HG03064 (cell line): ENCODE measurements around the gene KDM4C.

Experiments
- ATAC-seq: cut with Tn5 transposase; IDR thresholded peaks from one replicate; pipeline ENCODE4 v1.9.1; 2021; ENCODE audit warnings: low read depth; ENCODE audit not compliant: unreplicated experiment

Gene KDM4C

DNA sequence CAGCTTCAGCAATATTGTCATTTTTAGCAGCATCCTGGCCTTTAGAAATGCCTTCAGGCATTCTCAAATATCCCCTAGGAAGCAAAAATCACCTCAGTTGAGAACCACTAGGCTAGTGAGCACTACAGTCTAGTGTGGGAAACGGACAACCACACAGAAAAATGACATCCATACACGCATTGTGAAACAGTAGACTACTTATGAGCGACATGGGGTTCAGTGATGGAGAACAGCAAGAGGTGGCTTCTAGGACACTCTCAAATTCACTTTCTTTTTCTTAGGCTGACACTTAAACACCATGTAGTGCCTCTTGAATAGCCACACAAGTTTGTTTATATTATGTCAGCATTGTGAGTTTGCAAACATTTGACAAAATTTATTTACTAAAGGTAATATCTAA lies 203.0 kb downstream of the KDM4C start:
- peak; percentile 92 for ATAC-seq

DNA sequence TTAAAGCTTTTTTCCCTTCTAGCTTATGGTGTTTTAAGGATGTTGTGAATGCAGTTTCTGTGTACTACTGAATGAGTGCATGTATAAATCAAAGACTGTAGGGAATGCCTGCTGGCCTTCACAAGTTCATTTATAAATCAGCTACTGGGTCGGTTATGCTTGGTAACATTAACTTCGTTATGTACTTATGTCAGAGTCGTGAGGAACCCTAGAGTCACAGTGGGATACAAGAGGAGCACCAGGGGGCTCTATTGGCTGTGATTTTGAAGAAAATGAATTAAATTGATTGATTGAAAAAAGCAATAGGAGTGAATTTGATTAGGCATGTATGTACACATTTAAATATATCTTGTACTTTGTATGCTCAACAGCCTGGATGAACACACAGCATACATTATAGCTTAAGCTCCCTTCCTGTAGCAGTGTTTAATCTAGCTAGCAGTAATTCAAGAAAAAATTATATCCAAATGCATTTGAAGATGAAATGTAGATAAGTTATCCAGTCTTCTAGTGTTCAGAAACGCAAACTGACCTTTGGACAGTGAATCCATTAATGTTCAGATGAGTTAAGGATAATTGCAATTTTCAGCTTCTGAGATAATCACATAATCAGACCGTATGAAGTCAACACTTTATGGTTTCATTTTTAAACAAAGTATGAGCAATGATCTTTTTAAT lies 204.2 kb downstream of the KDM4C start:
- ATAC-seq = no peak

DNA sequence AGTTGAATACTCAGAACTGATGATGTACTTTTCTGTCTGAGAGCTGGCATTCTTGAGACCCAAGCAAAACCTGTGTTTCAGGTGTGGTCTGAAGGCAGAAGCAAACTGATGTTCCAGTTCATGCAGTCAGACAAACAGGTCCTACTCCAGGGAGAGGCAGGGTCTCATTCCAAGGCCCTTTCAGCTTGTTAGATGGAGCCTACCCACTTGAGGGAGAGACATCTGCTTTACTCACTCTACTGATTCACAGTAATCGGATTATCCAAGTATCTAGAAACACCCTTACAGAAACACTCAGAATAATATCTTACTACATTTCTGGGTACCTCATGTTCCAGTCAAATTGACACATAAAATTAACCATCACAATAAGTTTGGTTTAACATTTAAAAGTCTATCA lies 207.8 kb downstream of the KDM4C start:
- no peak for ATAC-seq

DNA sequence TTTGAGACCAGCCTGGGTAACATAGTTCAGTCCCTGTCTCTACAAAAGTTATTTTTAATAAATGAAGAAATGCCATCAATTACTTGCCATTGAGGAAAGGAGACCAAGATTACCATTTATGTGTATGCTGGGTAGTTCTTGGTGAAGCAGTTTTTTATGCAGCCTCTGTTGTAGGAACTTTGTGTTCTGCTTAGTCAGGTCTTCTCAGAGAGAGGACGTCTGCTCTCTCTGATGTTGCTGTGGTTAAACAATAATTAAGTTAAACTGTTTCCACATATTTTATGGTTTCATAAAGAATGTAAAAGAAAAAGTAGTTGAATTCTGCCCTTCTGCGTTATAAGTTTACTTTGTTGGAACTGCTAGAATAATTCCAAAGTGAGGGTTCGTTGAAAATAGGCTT lies 210.5 kb downstream of the KDM4C start:
- ATAC-seq = no peak

DNA sequence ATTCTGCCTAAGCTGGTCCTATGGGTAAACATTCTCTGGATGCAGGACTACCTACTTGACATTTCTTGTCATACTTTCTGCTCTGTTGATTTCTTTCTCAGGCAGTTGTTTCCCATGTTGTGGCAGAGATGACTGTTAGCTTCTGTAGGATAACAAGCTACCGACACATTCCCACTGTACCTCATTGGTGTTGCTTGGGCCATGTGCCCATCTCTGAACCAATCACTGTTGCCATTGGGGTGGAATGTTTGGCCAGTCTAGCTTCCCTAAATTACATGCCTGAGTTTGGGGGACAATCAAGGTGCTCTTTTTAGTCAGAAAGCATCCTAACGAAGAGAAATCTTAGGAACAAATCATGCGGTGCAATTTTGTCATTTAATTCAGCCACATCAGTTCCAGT lies 212.0 kb downstream of the KDM4C start:
- ATAC-seq = no peak

DNA sequence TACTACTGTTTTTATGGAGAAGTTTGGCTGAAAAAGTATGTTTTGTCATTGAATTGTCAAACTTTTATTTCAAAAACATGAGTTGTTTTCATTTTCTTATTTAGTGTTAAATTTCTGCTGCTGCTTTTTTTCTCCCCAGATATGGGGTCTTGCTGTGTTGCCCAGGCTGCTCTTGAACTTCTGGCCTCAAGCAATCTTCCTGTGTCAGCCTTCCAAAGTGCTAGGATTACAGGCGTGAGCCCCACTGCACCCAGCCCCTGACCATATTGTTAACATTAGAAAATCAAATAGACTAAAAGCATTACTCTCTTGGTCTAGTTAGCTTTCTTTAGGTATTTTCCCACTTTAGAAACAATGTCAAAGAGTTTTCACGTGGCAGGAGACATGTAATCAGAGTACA lies 215.3 kb downstream of the KDM4C start:
- ATAC-seq = peak; percentile 10

DNA sequence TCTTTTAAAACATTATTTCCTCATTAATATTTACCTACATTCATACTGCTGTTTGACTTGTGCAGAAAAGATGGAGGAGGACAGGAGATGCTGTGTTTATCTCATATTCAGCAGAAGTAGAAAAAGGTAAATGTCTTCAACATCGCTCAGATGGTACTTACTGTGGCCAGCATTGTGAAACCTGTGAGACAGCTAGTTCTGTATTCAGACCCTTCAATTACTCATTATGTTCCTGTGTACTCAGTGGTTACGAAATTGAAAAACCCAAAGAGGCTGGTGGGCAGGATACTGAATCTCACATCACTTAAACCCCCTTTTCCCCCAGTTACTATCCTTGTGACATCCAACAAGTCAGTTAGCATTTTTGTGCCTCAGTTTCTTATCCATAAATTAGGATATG lies 216.0 kb downstream of the KDM4C start:
- ATAC-seq = peak; percentile 98

DNA sequence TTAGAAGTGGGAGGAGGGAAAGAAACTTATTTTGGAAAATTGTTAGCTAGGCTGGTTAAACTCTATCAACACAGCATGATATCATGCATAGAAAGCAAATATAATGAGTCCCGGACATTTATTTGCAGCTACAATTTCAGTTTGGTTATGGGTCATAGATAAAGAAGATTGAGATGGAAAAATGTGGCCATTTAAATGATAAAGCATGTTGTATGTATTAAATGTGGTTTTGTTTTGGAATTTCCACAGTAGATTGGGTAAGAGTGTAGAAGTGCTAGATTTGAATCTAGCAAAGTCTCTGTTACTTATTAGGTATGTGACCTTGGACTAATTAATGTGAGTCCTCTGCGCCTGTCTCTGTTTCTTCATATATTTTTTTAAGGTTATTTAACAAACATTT lies 217.4 kb downstream of the KDM4C start:
- no peak for ATAC-seq

DNA sequence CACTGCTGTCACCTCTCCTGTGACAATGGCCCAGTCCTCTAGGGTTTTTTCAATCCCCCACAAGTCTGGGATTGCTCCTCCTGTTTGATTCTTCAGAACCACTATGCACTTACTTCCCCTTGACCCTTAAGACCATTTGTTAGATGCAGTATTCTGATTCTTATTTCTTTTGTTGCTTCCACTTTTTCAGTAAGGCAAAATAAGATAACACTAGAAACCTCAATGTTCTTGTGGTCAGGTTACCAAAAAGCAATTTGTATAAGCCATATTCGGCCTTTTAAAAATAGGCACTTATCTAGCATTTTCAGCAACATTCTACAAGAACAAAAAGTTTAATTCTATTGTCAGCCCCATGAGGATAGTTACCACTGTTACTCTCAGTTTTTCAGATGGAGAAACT lies 220.0 kb downstream of the KDM4C start:
- no peak for ATAC-seq

DNA sequence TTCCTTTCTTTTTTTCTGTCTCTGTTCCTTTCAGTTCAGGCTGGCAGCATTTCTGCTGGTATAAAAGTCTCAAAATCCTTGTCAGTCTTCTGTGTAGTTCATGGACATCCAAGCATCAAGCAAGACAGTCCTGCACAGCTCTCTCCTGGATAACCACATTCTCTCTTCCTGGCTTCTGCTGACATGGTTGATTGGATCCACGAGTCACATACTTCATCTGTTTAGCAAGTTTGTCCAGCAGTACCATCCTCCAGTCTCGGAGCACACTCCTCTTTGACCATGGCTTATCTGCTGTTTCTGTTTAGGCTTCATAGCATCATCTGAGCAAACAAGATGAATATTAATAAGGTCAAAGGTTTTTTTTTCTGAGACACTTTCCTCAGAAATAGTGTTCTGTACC lies 220.8 kb downstream of the KDM4C start:
- no peak for ATAC-seq

DNA sequence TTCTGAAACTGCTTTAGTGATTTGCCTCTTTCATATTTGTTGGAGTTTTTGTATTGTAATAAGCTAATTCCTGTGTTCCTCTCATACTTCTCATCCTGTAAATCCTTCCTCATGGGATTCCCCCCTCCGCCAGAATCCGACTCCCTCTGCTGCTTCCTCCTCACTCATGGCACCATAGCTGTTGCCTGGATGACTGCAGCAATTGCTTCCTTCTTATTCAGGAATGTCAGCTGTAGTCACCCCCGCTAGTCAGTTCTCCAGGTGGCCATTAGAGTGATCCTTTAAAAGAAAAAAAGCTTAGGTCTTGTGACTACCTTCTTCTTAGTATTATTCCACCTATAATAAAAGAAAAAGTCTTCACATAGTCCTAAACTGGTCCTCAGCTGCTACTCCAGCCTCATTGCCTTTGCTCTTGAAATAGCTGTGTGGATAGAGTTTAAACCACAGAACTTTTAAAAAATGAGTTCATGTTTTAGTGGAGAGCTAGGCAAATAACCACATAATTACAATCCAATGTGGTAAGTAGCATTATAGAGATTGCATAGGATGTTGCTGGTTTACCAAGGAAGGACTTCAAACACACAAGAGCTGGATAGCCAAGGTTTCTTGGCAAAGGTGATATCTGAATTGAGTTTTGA lies 227.3 kb downstream of the KDM4C start:
- ATAC-seq = no peak

DNA sequence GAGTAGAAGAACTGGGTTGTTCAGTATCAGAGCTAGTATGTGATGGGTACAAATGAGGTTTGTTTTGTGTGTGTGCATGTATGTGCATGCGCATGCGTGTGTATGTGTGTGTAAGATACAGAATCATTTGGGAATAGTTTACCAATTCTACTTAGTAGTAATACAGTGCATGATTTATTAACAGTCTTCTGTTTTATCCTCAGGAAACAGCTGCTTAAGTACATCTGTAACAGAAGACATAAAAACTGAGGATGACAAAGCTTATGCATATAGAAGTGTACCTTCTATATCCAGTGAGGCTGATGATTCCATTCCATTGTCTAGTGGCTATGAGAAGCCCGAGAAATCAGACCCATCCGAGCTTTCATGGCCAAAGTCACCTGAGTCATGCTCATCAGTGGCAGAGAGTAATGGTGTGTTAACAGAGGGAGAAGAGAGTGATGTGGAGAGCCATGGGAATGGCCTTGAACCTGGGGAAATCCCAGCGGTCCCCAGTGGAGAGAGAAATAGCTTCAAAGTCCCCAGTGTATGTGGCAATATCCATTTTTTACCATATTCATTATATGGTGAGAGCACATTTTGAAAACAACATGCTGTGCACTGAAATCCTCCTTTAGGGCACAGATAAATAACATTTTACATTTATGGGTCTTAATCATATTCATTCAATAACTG lies 228.5 kb downstream of the KDM4C start:
- ATAC-seq = no peak

DNA sequence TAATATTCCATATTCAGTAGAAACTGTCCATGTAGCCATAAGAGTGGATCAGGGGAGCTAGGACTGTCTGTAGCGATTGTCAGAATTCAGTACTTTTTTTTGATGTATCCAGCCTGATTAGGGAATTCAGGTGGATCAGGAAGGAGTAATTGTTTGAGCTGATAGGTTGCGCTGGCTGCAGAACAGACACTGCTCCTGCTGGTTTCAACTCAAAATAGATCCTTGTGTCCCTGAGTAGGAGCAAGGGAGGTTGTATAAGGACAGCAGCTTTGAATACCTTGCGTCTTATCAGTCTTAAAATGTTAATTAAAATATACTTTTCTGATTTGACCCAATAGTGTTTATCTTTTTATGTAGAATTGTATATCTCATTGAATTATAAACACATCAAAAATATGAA lies 229.6 kb downstream of the KDM4C start:
- no peak for ATAC-seq

DNA sequence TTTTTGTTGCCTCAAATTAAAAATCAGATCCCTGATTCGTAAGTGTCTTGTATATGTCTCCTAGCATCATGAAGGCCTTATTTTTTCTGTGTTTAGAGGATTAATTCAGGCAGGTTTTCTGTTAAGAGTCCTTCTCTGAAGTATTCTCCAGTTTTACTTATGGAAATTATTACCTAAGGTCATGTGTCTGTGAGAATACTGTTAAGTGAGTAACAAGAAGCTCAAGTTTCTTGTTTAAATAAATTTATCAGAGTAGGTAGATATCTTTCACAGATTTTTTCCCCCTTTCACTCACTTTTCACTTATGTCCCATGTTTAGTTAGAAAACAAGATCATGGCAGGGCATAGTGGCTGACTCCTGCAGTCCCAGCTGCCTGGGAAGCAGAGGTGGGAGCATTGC lies 233.6 kb downstream of the KDM4C start:
- ATAC-seq = no peak

DNA sequence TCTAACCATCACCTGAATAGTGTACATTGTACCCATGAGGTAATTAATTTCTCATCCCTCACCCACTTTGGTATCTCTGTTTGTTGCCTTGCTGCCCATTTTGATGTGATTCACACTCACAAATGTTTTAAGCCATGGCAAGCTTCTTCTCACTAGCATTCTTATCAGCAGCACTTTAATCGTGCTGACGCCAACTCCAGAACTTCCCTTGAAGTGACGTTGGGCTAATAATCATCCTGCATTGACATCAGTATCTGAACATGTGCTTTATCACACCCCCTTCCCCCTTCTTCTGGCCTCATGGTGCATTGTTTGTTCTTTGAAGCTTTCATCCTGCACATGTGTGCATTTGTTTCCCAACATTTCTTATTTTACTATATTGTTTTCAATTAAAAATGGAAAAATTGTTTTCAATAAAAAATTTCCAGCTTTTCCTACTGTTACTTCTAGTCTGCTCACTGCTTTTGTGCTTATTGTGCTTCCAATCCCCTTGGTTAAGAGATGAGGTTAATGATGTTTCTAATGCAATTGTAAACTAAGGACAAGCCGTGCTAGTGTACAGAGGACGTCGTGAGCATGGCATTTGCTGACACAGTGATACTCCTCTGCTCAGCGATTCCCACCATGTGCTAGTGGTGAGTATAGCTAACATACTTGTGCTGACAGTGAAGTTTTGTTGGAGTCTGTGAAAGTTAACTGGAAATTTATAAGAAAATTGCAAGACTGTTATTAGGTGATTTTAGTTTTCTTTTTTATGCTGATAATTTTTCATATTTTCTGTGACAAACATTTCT lies 238.5 kb downstream of the KDM4C start:
- ATAC-seq = no peak

DNA sequence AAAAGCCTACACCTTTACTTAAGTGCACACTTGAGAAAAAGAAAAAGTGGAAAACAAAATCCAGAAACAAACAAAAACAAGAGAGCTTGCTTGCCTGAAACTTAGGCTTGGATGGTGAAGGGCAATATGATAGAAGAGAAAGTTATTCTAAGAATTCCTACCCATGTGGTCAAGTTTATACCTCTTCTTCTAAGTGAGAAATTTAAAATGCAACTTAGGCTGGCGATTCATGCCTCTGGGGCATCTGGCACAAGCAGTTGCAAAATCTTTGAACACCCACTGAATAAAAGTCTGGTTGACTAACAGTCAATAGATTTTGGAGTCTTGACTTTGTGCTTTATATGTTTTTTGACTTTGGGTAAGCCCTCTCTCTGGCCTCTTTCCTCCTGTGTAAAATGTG lies 239.6 kb downstream of the KDM4C start:
- ATAC-seq = no peak

DNA sequence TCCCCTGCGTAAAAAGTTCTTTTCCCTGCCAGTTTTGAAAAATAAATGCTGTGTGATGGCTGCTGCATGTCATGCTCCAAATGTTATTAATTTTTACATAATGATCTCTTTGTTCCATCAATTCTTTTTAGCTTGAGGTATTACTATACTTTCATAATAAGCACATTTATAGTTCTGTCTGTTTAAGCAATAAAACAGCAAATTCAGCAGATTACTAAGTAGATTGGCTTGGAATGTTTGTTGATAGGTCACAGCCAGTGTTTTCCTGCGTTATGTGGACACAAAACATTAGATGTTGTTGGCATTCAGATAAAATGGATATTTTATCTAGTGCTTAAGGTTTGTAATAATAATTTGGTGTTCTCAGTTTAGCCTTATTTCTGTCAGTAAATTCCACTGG lies 242.0 kb downstream of the KDM4C start:
- no peak for ATAC-seq

DNA sequence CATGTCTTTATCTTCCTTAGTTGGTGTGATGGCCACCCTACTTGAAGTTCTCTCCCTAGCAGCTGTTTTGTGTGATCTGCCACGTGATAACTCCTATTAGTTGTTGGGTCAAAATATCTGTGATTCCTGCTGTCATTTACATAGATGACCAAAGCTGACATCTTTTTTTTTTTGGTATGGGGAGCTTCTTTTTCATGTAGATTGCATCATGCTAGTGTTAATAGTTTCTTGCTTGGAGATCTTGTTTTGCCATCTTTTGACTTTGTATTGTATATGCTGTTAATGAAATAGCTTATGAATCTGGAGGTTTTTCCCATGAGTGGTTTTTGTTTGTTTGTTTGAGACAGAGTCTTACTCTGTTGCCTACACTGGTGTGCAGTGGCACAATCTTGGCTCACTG lies 243.8 kb downstream of the KDM4C start:
- ATAC-seq = no peak

DNA sequence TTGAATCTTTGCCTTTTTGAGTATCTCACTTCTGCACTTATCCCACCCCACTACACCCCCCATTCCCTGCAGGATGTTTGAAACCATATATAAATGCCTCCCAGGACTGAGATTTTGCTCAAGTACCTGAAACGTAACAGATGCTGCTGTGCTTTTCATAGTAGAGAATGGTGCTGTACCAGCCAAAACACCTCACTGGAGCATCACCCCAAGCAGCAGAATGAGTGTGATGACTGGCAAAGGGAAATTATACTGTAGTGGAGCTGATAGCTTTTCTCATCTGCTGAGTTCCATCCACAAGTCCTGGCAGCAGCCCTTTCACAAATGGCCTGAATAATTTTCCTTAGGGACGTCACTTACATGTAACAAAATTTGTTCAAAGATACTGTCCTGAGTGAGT lies 246.1 kb downstream of the KDM4C start:
- ATAC-seq = no peak

DNA sequence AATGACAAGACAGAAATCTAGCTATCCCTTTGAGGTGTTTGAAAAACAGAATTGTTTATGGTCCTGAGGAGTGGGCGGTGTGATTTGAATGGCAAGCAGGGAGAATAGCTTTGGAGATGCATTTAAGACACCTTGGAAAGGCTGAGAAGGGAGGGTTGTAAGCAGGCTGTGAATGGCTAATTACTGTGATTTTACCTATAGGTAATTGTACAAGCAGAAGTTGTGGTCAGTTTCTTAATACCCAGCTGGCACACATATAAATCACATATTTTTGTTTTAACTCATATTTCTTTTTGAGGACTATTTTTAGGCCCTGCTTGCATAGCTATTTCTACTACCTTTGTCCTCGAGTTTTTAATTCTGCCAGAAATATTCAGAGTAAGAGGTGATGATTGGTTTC lies 248.6 kb downstream of the KDM4C start:
- no peak for ATAC-seq

DNA sequence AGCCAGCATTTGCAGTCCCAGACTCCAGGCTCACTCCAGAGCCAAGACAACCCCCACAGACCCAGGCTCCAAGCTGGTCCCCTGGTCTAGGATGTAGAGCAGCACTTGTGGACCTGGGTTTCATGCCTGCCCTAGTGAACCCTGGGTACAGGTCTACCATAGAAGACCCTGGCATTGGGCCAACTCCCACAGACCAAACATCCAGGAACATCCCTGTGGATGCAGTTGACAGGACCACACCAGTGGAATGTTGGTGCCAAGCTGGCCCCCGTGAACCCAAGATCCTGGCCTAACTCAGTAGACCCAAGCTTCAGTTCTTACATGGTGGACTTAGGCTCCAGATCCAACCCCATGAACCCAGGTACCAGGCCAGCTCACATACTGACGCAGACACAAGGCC lies 250.6 kb downstream of the KDM4C start:
- ATAC-seq = no peak
